ENCODE results near the gene CDK17.
"Not testable (repeated sequence)": the region's sequence is repeated elsewhere in the genome, so short reads cannot be mapped to it uniquely, and the experiment has no call there.

The CDK17 gene

DNA sequence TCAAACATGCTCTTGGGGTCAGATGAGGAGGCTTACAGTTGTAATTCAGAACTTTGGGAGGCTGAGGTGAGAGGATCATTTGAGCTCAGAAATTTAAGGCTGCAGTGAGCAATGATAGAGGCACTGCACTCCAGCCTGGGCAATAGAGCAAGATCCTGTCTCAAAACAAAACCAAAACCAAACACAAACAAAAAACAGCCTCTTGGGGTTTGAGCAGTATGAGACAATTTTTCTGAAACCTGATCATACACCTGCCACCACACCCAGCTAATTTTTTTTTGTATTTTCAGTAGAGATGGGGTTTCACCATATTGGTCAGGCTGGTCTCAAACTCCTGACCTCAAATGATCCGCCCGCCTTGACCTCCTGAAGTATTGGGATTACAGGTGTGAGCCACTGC lies 17.4 kb upstream of the CDK17 start:
- not testable (repeated sequence) for DNase-seq

DNA sequence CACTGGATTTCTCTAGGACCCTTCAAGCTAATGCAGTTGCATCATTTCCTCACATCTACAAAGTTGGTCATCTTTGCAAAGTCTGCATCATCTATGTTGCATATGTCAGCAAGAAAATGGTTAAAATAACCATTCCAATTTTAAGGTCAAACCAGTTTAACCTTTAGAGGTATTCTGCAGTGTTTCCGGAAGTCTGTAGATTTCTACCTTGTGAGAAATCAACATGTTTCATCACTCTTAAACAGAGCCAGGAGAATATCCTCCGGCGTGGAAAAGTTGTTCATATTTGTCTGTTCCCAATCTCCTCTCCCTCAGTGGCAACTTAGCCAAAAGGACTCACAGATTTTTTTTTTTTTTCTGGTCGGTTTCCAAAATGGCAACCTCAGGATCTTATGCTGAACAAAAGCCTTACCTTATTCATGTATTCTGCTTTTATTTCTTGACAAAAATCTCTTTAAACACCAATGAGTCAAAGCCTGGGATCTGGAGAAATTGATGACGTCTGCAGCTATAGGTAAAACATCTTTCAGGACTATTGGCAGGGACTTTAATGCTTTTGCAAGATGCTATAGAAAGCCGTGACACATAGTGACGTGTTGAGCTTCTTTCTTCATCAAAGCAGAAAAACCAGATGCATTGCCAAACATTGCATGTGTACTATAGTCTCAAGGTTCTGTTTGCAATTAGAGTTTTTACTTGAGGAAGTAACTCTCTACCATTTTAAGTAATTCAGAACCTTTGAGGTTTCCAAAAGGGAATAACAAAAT lies 16.0 kb upstream of the CDK17 start:
- no peak for DNase-seq

DNA sequence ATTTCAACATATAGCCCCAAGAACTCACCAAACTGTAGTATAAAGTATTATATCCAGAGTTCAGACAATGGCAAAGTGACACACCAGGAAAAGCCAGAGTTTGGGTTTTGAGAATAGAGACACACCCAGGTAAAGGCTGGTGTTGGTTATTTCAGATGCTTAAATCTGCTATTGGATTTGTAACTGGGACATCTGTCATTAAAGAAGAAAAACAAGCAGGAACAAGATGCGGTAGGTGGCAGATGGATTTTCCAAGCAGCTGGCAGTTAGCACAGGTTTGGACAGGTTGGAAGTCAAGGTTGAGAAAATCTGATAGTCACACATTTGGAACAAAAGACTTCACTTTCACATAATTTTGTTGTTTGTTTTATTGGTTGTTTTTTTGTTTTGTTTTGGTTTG lies 14.4 kb upstream of the CDK17 start:
- no peak for DNase-seq

DNA sequence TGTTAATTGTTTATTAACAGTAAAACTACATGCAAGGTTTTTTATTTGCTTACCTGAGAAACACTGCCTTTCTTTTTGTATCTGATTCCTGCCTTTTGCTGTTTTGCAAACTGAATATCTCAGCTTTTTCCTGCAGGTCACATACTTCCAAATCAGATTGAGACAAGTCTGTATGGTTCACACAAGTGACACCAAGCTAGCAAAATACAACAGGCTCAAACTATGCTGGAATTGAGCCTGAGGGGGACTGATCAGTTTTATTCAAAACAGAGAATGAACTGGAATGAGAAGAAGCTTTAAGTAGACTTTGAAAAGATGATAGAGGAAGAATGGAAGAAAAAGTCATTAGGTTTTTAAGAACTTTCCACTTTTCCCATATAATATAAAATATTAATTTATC lies 12.2 kb upstream of the CDK17 start:
- no peak for DNase-seq

DNA sequence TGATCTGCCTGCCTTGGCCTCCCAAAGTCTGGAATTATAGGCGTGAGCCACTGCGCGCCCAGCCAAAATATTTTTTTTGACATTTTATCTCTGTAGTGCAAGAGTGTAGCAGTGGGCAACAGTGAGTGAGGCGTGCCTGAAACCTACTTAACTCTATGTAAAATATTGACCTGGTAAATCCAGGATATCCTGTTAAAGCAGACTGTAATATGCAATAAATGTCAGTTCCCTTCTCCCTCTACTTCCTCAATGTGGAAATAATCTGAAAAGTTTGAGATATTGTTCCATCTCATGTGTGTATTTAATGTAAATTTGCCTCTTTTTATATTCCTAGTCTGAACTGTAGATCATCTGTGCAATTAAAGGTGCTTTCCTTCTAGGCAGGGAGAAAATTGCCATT lies 9.5 kb upstream of the CDK17 start:
- no peak for DNase-seq

DNA sequence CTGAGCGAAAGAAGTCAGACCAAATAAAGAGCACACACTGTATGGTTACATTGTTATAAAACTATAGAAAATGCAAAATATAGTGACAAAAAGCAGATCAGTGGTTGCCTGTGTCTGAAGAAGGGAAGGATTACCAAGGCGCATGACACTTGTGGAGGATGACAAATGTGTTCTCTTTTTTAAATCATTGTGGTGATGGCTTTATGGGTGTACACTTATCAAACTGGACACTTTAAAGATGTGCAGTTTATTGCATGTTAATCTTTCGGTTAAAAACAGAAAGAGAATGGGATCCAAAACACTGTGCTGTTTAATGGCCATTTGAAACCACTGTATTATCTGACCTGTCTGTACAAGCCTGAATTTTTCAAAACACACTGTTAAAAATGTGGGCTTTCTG lies 8.8 kb upstream of the CDK17 start:
- DNase-seq = no peak

DNA sequence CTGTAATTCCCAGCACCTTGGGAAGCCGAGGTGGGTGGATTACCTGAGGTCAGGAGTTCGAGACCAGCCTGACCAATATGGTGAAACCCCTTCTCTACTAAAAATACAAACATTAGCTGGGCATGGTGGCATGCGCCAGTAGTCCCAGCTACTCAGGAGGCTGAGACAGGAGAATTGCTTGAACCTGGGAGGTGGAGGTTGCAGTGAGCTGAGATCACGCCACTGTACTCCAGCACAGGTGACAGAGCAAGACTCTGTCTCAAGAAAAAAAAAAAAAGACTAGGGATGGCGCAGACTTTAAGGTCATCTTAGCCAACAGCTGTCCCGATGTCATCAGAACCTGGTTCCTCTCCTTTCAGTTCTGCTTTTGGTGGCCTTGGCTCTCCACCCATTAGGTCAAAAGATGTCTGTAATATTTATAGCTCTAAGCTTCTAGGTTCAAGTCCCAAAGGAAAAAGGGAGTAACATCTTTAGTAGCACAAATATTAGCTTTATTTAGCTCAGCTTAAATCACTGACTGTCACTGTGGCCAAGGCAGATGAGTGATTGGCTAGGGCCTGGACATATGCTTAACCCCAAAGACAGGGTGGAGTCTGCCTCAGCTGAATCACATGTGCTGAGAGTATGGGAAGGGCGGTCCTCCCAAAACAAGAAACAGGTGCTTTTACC lies 7.3 kb upstream of the CDK17 start:
- not testable (repeated sequence) for DNase-seq

DNA sequence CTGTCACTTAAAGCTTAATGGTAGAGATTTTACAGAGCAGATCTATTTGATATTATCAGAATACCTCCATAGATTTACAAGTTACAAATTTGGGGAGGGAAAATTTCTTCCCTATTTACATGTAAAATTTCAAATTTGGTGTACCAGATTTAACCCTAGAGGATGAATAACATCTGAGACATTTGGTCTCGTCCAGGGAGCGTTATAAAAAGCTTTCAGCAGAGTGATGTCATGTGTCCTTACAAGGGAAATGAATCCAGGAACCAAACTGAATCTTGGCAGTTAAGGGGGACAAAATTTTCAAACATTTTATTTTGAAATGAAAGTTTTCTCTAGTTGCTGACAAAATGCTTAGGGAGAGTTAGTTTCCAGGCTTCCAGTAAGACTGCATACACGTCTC lies 4.5 kb upstream of the CDK17 start:
- DNase-seq = no peak

DNA sequence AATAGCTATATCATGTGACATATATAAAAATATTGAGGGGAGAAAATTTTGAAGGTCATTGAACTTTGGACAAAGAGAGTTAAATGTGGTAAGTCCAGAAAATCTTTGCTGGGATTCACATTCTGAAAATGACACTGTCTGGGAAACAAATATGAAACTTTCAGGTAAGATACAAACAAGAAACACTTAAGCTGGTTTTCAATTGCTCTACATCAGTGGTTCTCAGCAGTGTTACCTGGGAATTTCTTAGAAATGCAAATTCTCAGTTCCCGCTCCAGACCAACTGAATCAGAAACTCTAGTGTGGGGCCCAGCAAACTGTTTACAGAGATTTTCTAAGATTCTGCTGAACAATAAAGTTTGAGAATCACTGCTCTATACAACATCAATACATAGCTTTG lies 3.6 kb upstream of the CDK17 start:
- DNase-seq = no peak

DNA sequence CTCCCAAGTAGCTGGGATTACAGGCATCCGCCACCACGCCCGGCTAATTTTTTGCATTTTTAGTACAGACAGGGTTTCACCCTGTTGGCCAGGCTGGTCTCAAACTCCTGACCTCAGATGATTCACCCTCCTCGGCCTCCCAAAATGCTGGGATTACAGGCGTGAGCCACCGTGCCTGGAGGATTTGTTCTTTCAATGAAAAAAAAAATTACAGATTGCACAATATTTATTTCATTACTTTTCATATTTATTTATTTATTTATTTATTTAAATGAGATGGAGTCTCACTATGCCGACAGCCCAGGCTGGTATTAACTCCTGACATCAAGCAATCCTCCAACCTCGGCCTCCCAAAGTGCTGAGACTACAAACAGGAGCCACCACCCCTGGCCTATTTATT lies 2.3 kb upstream of the CDK17 start:
- DNase-seq = not testable (repeated sequence)

DNA sequence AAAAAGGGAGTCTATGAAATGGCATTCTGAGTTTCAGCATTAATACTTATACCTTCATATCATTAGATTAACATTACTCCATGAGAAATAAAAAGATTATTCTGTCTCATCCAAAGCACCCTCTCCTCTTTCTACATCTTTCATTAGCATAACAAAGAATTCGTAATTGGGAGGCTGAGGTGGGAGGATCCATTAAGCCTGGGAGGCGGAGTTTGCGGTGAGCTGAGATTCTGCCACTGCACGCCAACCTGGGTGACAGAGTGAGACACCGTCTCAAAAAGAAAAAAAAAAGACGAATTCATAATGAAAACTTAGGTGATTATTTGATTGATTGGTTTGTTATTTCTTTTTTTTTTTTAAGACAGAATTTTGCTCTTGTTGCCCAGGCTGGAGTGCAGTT lies 1.8 kb upstream of the CDK17 start:
- no peak for DNase-seq

DNA sequence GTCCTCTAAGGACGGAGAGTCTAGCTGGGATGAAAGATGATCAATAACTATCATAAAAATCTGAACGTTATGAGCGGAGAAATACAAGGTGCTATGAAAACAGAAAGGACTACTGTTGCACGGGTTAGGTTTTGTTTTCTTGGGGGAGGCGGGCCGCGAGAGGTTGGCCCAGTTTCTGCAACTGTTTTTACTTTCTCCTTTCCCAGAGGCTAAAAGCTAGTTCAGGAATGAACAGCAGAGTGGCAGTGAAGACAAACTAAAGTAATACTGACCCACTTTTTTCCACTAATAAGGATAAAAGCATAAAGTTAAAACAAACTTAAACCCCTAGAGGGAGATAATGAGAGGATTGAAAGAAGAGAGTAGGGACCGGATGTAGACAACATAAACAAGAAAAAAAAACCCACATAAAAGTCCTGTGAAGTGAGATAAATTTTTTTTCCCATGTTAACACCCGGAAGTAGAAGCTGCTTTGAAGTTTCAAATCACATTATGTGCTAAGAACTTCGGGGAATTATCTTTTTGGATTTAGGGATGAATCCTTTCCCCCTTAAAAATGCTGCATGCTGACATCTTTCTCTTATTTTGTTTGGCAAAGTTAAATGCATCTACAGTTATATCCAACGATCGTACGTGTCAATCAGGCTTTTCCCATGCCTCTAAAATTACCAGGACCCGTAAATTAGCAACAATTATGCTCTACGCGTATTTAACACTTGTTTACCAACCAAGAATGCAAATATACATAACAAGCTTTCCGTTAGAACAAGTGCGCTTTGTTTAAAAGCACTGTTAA lies 1.0 kb upstream of the CDK17 start:
- peak; percentile 40 for DNase-seq

DNA sequence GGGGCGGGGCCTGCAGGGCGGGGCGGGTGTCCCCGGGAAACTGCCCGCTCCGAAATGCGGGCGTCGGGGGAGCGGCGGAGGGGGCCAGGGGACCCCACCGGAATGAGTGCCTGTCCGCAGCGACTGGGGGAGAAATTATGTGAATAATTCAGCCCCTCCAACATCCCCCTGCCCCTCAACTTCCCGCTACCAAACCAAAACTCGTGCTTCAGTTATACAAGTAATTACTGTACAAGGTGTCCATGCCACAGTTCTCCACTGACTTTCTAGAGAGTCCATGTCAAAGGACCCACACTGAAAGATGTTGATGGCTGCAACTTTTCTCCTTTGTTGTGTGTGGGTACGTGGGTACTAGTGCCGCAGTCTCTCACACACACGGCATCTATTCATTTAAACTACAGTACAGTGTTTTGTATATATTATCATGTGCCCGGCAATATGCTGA lies 414 bp upstream of the CDK17 start:
- no peak for DNase-seq

DNA sequence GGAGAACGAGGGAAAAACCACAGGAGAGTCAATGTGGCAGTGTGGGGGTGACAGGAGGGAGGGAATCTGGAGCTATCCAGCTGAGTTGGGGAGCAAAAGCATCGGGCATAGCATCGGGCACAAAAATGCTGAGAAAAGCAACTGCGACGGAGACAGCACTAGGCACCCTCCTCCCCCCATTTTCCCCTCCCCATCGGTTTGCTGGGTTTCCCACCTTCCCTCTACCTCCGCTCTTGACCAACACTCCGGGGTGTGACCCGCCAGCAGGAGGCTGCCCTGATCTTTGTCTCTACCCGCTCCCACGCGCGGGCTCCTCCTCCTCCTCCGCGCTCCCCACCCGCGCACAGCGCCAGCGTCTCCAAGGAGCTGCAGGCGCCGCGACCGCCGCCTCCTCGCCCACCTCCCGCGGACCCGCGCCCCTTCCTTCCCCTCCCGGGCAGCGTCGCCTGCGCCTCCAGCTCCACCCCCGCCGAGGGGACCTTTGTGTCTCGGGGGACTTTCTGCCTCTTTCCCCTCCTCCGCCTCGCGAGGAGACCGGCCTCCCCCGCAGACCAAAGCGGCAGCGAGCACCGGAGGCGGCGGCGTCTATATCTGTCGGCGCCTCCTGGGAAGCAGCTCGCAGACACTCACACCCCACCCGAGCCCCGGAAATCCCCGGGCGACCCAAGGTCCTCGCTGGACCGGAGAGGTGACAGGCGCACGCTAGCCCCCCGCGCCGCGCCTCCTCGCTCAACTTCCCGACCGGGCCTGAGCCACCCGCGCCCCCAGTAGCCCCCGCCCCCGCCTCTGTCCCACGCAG lies 920 bp downstream of the CDK17 start:
- no peak for DNase-seq

DNA sequence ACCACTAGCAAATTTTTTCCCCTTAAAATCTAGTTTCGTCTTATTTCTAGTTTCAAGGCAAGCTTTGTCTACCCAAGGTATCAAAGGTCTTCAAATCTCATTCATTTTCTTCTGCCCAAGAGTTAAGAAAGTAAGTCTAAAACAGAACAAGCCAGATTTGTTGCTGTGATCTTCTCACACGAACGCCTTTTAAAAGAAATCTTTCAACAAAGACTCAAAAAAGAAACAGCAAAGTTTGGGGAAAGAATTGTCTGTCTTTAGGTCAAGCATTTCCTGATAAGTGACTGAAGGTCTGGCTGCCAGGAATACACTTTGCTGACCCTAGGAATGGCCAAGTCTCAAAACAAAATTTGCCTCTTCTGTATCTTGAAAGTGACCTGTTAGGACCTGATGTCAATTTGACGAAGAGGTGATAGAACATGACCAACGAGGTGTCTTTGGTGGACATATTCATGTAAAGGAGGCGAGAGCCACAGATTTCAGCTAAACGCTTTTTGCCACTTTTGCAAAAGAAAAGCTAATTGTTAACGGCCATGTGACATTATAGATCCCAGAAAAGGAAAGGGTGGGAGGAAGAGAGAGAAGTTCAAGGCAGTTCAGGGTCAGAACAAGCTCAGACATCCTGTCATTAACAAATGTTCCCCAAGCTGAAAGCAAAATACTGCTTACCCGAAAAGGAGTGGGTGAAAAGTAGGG lies 1.7 kb downstream of the CDK17 start:
- DNase-seq = no peak

DNA sequence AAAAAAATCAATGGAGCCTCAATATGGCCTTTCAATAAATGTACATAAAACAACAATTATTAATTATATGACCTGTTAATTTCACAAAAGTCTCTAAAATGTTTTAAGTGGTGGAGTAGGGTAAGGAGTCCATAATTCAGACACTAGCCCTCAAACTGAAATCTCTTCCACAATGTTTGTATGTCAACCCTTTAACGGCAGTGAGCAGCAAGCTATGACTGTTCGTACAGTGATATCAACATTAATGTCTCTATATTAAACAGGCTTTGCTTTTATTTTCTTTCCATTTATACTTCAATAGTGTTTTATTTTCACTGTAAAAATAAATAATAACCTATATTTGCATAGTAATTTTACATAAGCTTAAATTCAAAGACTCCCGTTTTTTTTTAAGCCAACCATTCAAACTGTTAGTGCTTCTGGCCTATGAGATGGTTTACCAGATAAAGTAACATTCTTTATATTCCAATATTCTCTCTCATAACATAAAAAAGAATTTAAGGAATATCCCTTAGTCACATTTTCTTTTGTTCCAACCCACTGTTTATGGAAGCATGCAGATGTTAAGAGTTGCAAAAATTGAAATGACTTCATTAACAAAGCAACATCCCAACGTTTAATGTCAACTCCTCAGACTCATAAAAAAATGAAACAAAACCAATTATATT lies 2.3 kb downstream of the CDK17 start:
- DNase-seq = no peak

DNA sequence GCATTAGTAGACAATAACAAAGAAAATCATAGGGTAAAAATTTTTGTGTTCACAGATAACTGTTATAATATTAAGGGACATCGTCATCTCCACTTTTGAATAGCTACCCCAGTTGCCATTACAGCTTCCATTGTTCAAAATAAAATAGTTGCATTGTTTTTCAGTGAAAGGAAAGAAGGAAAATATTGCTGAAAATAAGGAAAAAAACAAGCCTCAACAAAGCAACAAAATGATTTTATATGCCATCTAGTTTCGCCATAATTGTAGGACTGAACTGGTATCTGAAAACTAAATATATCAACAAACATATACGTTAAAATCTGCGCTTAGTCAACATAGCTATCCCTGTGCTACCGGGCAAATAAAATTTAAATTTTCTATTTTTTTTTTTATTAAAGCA lies 3.3 kb downstream of the CDK17 start:
- DNase-seq = no peak

DNA sequence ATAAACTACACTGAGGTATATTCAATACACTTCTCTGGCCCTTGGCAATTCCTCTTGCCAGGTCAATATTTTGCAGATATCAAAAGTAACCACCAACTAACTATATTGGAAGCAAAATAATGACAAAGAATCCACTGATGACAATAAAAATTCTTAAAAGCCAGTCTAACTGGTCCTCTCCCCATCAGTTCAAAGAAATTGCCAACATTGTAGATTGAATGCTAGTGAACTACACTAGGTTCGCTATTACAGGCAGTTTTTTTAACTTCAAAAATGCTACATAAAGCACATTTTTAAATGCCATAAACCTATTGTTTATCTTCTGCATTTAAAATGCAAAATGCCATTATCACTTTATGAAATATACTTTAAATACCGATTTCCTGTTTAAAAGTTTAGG lies 4.0 kb downstream of the CDK17 start:
- no peak for DNase-seq

DNA sequence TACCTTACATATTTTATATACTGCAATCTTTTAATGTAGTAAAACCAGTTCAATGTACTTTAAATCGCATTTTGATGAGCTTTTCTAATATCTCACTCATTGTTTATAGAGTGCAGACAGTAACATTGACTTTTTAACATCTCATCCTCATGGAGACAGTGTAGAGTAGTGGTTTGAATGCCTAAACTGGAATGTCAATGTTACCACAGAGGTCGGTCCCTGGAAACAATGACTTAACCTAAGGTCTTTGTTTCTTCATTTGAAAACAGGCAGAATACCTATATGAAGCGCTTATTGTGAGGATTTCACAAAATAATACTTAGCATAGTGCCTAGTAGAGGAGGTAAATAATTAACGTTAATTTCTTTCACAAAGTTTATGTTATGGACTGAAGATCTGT lies 5.0 kb downstream of the CDK17 start:
- DNase-seq = no peak

DNA sequence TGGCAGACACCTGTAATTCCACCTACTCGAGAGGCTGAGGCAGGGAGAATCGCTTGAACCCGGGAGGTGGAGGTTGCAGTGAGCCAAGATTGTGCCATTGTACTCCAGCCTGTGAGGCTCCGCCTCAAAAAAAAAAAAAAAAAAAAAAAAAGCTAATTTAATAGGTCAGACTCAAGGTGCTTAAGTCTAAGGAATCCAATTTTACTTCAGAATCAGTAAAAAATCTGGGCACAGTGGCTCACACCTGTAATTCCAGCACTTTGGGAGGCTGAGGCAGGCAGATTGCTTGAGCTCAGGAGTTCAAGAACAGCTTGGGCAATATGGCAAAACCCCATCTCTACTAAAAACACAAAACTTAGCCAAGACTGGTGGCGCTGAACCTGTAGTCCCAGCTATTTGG lies 7.0 kb downstream of the CDK17 start:
- not testable (repeated sequence) for DNase-seq

DNA sequence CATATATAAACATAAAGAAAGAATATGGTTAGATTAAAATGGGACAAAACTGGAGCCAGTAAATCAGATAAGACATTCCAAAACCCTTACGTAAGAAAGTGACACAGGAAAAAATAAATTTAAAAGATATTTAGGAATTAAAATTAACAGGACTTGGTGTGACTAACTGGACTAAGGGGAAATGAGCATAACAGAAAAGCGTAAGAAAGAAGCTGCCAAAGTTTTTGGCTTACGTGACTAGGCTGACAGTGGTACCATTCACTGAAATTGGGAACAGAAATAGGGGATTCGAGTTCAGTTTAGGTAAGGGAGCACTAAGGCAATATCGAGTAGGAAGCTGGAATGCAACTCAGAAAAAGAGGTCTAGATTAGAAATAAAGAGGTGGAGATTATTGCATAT lies 7.8 kb downstream of the CDK17 start:
- DNase-seq = no peak

DNA sequence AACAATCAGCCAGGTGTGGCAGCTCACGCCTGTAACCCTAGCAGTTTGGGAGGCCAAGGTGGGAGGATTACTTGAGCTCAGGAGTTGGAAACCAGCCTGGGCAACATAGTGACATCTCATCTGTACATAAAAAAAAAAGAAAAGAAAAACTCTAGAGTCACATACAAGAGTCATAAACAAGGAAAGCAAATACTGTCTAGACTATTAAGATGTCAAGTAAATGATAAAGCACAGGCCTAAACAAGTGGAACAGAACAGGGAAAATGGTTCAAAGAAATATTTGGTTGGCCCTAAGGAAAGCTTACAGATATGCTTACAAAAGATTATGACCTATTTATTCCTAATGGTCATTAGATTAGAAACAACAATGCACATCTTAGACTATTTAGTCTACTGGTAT lies 12.3 kb downstream of the CDK17 start:
- no peak for DNase-seq
